Measurements from ENCODE around the gene HYDIN. TPM values are rescaled to one million over a fixed set of nuclear protein-coding genes. Genes with fewer than 3 reads are reported as not detected.
A peak's percentile ranks its signal among the peaks of the same experiment; 100 is the strongest.

HYDIN gene
- total RNA-seq, 2 donors from 2014 or later, result 0.16 to 0.31 TPM

DNA sequence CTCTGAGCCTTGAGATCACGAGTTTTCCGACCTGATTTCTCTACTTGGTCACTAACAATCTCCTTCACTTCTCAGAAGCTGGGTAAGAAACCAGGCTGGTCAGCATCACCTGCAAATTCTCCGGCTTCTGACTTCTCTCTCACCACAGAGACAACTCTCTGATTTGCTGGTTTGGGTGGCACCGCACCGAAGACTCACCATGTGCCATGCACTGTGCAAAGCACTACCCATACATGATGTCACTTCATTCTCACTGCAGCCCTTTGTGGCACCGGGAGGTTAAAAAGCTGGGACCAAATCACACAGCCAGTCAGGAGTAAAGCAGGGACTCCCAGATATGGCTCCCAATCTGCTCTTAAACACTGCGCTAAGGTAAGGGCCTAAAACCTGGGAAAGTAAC, 430.2 kb downstream of the HYDIN start:
- ATAC-seq, result peak in 1 of 2 donors; percentile 15
- no peaks in the 10 kb centered on the region for H3K9me3 Mint-ChIP-seq
- H3K27ac Mint-ChIP-seq, result peak overlapping the region; percentile 90 to 98
- DNase-seq (ENCODE audit: low spot score in 2 of 2), result no peak
- peaks cover 0 to 7% of the 10 kb centered on the region in 2 donors for H3K36me3 Mint-ChIP-seq

DNA sequence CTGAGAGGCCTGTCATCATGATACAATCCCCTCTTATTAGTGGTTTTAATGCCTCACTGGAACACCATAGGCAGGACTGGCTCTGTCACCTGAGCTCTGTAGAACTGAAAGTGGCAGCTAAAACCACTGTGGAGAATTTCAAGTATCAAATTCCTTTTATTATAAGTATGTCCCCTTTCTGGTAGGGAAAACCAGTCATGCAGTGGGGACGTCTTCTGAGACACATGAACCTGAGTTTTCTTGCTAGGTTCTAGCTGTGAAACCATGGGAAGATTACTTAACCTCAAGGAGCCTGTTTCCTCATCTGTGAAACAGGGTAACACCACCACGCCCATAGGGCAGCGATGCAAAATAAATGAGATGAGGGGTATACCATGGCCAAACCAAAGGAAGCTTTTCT, 434.2 kb downstream of the HYDIN start:
- Mint-ChIP-seq H3K36me3 (peaks cover 0 to 7% of the 10 kb centered on the region in 2 donors), H3K9me3 (no peaks in the 10 kb centered on the region), H3K27ac (no peak overlapping the region)
- ATAC-seq, result no peak
- no peak for DNase-seq (ENCODE audit: low spot score in 2 of 2)

DNA sequence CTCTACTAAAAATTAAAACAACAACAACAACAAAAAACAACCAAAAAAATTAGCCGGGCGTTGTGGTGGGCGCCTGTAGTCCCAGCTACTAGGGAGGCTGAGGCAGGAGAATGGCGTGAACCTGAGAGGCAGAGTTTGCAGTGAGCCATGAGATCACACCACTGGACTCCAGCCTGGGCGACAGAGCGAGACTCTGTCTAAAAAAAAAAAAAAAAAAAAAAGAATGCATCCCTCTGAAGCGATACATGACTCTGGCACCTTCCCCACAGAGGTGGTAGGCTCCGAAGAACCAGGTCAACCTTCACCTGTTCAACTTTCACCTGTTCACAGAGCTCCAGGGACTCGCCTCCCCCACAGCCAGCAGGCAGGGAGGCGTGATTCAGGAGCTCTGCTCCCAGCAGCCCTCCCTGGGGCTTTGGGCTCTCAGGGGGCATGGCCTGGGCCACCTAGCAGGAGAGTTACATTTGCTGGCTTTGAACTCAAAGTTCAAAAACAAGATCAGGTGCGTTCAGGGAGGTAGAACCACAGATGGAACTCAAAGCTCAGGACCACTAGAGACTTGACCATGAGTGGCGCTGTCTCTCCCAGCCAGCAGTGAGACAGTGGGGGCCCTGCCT, 435.1 kb downstream of the HYDIN start:
- Mint-ChIP-seq H3K27ac (peak overlapping the region in 1 of 2 donors; percentile 50), H3K9me3 (no peaks in the 10 kb centered on the region), H3K36me3 (peaks cover 0 to 4% of the 10 kb centered on the region in 2 donors)
- DNase-seq (ENCODE audit: low spot score in 2 of 2), result no peak
- ATAC-seq, result no peak

DNA sequence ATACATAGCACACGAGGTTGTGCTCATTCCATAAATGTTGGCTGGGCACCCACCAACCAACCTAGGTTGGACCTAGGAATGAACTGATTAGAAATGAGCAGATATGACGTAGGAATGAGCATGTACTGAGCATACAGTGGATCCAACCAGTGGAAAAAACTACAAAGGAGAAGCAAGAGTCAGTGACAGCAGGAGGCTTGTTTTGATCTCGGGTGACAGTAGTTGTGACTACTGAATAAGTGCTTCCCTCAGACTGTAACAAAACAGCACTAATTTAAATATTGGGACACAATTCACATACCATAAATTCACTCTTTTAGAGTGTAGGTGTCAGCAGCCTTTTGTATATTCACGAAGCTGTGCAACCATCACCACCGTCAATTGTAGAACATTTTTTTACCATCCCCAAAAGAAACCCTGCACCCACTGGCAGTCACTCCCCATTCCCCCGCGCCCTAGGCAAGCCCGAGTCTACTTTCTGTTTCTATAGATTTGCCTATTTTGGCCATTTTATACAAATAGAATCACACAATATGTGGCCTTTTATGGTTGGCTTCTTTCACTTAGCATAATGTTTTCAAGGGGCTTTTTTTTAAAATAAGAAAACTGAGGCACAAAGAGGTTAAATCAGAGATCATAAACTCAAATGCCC, 436.5 kb downstream of the HYDIN start:
- no peak for ATAC-seq
- H3K27ac Mint-ChIP-seq, result no peak overlapping the region
- no peaks in the 10 kb centered on the region for H3K36me3 Mint-ChIP-seq
- H3K9me3 Mint-ChIP-seq, result no peaks in the 10 kb centered on the region
- DNase-seq (ENCODE audit: low spot score in 2 of 2), result no peak

DNA sequence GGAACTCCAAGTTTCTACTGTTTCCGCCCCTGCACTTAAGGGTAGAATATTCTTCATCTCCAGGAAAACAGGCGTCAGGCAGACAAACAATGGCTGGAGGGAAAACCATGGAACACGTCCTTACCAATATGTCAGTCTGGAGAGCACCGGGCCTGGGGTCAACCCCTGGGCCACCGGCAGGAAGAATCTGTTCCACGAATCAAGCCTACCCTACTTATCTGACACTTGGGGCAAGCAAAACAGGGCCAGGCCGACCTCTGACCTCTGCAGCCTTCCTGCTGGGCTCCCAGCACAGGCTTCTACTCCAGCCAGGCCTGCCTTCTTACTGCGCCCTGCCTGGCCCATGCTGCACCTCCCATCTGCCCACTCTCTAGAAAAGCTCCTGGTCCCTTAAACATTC, 439.7 kb downstream of the HYDIN start:
- no peak for DNase-seq (ENCODE audit: low spot score in 2 of 2)
- H3K27ac Mint-ChIP-seq, result peak overlapping the region in 1 of 2 donors; percentile 58
- ATAC-seq, result no peak
- H3K36me3 Mint-ChIP-seq, result no peaks in the 10 kb centered on the region
- no peaks in the 10 kb centered on the region for H3K9me3 Mint-ChIP-seq

DNA sequence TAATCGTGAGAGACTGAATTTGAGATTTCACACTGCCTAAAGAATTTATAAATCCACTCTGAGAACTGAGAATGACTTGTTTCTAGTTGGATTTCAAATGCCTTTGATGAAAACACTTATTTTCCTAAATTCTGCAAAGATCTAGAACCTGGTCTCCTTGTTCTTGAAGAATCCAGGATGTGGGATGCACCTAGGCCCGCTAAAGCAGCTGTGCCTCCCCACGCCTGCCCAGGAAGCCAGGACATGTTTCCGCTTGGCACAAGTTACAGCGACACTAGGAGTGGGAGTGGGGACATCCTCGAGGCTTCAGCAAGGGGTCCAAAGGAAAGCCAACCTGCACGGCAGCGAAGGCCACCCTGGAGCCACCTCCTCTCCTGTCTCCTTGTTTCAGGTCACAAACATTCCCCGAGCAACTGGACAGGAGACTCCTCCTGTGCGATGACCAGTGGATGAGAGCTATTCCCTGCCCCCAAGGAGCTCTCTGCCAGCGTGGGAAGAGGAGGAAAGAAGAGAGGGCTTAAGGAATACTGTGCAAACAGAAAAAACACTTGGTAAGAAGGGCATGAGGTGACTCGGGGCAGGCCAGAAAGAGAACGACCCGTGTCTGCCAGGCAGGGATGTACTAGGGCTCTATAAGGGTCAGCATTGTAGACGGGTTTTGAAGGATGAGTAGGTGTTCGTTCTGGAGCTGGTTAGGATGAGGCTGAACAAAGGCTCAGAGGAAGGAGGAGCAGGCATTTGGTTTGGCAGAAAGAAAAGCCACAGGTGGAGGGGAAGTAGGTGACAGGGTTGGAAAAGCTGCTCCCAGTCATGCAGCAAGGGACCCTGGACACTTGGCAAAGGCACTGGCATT, 440.7 kb downstream of the HYDIN start:
- ATAC-seq, result no peak
- no peaks in the 10 kb centered on the region for H3K36me3 Mint-ChIP-seq
- peak overlapping the region; percentile 36 to 78 for H3K27ac Mint-ChIP-seq
- H3K9me3 Mint-ChIP-seq, result no peaks in the 10 kb centered on the region
- DNase-seq (ENCODE audit: low spot score in 2 of 2), result no peak

DNA sequence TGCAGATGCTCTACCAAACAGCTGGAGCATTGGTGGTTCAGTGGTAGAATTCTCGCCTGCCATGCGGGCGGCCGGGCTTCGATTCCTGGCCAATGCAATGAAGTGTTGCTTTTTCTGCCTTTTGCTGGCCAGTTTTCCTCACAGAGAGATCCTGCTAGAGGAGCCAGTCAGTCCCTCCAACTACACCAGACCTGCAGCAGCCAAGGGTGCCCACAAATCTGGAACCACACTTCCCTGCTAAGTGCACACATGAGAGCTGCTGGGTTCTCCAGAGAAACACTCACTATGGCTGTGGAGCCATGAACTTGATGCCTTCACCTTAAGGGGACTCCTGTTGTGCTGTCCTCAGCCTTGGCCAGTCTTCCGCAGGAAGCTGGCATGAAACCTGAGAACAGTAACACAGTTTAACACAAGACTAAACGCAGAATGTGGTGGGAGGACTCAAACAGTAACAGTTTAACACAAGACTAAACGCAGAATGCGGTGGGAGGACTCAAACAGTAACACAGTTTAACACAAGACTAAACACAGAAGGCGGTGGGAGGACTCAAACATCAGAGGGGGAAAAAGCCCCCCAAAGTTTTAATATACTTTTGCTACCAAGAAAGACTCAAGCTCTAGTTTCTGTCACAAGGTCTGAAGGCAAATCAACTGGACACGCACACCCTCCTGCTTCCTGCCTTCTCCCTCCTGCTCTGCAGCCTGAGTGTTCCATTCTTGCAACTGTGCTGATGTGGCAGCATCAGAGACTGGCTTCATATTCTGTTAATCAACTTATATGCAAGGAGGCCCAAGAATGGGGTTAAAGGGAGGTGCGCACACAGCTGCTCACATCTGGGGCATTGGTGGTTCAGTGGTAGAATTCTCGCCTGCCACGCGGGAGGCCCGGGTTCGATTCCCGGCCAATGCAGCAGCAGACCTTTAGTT, 441.6 kb downstream of the HYDIN start:
- Mint-ChIP-seq H3K9me3 (no peaks in the 10 kb centered on the region), H3K27ac (peak overlapping the region in 1 of 2 donors; percentile 60), H3K36me3 (peaks cover 0 to 3% of the 10 kb centered on the region in 2 donors)
- ATAC-seq (no peak), DNase-seq (ENCODE audit: low spot score in 2 of 2) (no peak)

DNA sequence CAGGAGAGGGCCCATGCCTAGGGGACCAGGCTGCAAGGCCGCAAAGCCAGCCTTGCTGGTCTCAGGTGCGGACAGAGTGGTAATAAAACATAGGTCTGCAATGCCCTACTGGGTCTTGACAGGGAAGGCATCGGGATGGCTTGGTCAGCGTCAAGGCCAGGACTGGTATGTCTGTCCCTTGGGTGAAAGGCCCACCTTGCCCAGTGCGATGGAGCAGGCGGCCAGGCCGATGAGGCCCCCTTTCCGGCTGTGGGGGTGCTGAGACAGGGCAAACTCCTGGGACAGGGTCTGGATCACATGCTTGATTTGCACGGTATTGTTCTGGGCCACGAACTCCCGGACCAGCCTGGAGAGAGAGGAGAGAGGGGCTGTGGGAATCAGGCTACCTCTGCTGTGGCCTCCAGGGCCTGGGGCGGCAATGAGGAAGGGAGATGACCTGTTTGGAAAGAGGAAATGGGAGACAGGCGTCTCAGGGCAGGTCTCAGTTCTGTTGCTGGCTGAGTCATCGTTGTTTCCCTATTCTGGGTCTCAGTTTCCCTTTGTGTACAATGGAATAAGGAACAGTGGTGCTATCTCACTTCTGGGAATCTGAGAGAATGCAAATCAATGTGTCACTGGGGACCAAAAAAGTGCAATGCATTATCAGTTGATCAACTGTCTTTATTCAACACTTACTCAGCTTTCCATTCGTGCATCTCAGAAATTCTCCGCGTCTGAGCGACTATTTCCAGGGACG, 444.3 kb downstream of the HYDIN start:
- Mint-ChIP-seq H3K36me3 (peaks cover 14 to 24% of the 10 kb centered on the region in 2 donors), H3K9me3 (no peaks in the 10 kb centered on the region), H3K27ac (peak overlapping the region in 1 of 2 donors; percentile 64)

DNA sequence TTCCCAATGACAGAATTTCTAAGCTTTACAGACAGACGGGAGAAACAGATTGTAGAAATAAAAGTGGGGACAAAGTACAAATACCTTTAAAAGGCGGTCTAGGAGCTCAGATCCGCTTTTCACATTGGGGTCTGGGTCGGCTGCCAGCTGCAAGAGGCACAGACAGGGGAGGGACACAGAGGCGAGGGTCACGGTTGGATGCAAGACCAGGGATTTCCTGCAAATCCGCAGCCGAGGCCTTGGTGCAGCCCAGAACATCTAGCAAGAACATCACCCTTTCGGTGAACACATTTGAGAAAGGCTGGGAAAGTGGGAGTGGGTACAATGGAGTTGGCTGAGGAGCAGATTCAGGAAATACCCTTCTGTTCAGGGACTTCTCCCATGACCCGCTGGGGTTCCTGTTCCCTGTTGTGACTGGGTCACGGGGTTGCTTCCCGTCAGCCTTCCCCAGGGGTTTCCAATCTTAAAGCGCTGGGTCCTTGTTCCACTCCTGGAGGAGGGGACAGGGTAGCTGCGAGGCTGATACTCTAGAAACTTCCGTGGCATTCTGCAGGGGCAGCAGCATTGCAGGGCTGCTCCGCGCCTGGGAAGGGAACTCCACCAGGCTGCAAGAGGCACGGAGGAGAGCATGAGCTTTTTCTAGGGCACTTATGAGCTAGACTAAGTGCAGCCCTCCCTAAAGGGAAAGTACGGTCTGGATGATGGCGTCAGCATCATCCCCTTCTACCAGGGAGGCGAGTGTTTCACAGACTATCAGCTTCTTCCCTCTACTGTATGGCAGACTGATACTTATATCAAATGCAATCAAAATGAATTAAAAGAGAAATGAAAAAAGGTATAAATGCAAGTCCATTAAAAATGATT, 445.6 kb downstream of the HYDIN start:
- H3K9me3 Mint-ChIP-seq, result no peaks in the 10 kb centered on the region
- DNase-seq (ENCODE audit: low spot score in 2 of 2), result no peak
- ATAC-seq, result no peak
- H3K36me3 Mint-ChIP-seq, result peaks cover 19 to 24% of the 10 kb centered on the region in 2 donors
- peak overlapping the region in 1 of 2 donors; percentile 68 for H3K27ac Mint-ChIP-seq

More for the DNA sequence above, 444.3 kb downstream of the HYDIN start:
- DNase-seq (ENCODE audit: low spot score in 2 of 2) (no peak), ATAC-seq (no peak)

DNA sequence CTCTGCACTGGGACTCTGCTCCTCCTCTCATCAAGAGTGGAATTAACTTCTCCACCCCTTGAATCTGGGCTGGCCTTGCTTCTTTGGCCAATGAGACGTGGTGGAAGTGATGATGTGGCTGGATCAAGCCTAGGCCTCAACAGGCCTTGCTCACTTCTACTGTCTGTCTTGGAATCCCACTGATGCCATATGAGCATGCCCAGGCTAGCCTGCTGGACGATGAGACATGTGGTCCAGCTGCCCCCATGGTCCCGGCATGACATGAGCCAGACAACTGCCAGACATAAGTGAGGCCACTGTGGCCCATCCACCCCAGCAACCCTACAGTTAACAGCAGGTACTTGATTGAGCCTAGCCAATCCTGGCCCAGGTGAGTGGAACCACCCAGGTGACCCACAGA, 448.3 kb downstream of the HYDIN start:
- Mint-ChIP-seq H3K9me3 (no peaks in the 10 kb centered on the region), H3K27ac (peak overlapping the region; percentile 36 to 67), H3K36me3 (peaks cover 19 to 24% of the 10 kb centered on the region in 2 donors)
- ATAC-seq, result no peak
- no peak for DNase-seq (ENCODE audit: low spot score in 2 of 2)

DNA sequence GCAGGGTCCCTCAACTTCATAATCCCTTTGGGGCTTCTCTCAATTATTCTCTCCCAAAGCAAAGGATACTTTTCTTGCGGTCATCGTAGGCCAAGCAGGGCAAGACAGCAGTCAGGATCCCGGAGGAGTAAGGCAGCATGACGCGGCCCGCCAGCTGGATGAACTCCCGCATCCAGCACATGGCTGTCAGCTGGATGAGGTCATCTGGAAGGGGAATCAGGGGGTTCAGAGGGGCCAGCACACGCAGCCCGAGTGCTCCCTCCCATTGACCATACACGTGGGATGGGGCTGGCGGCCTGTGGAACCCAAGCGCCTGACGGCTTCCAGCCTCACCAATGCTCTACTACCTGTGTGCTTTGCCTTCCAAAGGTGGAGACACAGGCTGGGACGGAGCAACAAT, 448.7 kb downstream of the HYDIN start:
- H3K27ac Mint-ChIP-seq, result peak overlapping the region; percentile 36 to 67
- H3K36me3 Mint-ChIP-seq, result peaks cover 19 to 24% of the 10 kb centered on the region in 2 donors
- no peaks in the 10 kb centered on the region for H3K9me3 Mint-ChIP-seq
- ATAC-seq (no peak), DNase-seq (ENCODE audit: low spot score in 2 of 2) (no peak)

DNA sequence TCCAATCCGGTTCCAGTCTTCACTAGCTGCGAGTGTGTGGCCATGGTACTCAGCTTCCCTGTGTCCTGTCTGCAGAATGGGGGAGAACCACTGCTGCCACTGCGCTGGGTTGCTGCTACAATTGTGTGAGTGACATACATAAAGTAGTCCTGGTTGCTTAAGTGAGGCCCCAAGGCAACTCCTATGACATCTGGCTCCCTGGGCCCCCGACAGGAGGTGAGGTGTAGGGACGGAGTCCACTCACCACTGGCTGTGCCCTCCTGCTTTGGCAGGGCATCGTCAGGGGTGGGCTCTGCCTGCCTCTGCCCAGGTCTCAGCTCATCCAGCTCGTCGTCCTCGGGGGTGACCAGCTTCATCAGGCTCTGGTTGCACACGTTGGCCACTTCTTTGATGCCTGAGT, 450.0 kb downstream of the HYDIN start:
- DNase-seq (ENCODE audit: low spot score in 2 of 2), result no peak
- no peak for ATAC-seq
- Mint-ChIP-seq H3K9me3 (no peaks in the 10 kb centered on the region), H3K27ac (no peak overlapping the region), H3K36me3 (peaks cover 19 to 24% of the 10 kb centered on the region in 2 donors)

DNA sequence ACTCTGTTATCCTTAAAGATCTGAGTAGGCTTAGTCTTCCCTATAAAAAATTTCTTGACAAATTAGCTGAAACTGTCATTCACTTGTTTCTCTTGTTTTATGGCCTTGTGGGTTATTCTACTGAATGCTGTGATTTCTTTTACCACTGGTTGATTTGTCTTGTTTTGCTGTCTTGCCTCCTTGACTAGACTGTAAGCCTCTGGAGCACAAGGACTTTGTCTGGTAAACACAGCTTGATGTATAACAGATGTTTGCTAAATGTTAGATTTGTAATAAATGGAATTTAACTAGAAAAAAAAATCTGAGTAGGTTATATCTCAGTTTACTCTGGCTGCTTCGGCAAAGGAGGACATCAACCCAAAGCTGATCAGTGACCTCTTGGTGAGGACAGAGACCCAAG, 451.2 kb downstream of the HYDIN start:
- Mint-ChIP-seq H3K27ac (no peak overlapping the region), H3K9me3 (no peaks in the 10 kb centered on the region), H3K36me3 (peaks cover 19 to 24% of the 10 kb centered on the region in 2 donors)
- DNase-seq (ENCODE audit: low spot score in 2 of 2) (no peak), ATAC-seq (no peak)

DNA sequence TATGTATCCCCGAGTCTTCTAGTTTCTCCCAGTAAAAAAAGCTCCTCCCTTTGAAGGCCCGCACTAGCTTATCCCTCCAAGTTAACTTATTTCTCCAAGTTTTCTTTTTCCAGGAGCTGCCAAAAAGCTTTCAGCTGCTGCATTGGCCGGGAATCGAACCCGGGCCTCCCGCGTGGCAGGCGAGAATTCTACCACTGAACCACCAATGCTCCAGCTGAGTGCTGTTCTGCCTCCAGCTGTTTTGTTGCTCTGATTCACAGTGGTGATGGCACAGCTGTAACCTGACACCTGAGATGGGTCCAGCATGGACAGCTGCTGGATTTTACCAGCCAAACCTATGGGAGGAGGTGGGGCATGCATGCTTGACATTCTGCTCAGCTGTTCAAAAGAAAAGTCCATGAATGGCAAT, 451.6 kb downstream of the HYDIN start:
- ATAC-seq (no peak), DNase-seq (ENCODE audit: low spot score in 2 of 2) (no peak)
- no peak overlapping the region for H3K27ac Mint-ChIP-seq
- peaks cover 19 to 21% of the 10 kb centered on the region in 2 donors for H3K36me3 Mint-ChIP-seq
- no peaks in the 10 kb centered on the region for H3K9me3 Mint-ChIP-seq

DNA sequence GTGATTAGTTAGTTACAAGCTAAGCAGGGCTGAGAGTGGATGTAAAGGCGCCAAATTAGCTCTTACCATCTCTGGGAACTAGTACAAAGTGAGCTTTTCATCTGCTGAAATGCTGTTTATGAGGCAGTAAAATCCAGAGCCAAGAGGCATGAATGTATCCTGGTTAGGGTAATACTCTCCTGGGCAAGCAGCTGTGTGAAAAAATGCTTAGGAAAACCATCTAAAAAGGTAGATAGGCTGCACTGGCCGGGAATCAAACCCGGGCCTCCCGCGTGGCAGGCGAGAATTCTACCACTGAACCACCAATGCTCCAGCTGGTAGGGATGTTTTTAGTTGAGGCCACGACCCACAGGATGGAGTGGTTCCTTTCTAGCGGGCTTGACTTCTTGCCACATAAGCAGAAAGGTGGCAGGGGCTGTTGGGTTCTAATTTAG, 452.5 kb downstream of the HYDIN start:
- no peaks in the 10 kb centered on the region for H3K9me3 Mint-ChIP-seq
- H3K27ac Mint-ChIP-seq, result peak overlapping the region in 1 of 2 donors; percentile 69
- H3K36me3 Mint-ChIP-seq, result peaks cover 14 to 19% of the 10 kb centered on the region in 2 donors
- no peak for ATAC-seq
- DNase-seq (ENCODE audit: low spot score in 2 of 2), result no peak
